HG03064 (cell line): ENCODE results near the gene ZNF780A.
"Not testable (repeated sequence)": the region's sequence is repeated elsewhere in the genome, so short reads cannot be mapped to it uniquely, and the experiment has no call there.

Experiments used
- ATAC-seq: cut with Tn5 transposase; IDR thresholded peaks from one replicate; pipeline ENCODE4 v1.9.1; 2021; ENCODE audit warnings: low read depth; ENCODE audit not compliant: unreplicated experiment

The ZNF780A gene

DNA sequence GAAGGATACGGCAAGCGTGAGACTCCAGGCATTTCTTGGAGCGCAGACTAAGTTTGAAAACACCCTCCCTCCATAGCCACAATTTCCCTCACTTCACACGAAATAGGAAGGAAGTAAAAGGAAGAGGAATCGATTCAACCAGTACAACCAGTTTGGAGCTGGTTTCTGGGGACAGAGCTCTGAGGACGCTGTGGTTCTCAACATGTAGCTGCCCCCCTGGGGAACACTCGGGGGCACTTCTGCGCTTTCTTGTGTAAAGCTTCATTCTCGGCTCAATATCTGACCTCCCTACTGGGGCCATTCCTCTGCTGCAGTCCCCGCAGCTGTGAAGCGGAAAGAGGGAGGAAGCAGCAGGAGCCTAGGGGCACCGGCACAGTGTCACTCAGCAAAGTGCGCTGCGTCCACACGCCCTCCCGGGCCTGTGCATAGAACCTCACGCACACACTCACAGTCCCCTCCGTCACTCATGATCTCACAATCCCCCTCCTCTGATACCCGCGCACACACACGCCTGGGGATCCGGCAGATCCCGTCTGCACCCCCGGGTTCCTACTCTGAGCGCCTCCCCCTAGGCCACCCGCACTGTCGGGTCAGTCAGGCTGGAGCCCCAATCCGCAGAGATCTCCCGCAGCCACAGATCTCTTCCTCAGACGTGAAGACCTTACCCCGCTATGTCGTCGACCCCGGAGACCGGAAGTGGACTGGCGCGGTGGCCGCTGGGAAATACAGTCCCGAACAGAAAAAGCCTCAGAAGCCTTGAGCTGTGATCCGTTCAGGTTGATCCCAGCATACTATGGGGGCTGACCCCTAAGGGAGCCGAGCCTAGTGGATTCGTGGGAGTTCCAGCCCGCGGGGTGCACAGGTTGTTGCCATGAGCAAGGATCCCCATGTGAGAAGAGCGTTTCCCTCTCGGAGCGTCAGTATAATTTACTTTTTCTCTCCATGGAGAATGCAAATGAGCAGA, at the start of gene ZNF780A:
Gene ZNF780A, minus strand, starts transcription at position 703 of the 964 bp plus-strand sequence. CDS start 6,190 bp downstream, outside the sequence.
- peak; percentile 78 for ATAC-seq

DNA sequence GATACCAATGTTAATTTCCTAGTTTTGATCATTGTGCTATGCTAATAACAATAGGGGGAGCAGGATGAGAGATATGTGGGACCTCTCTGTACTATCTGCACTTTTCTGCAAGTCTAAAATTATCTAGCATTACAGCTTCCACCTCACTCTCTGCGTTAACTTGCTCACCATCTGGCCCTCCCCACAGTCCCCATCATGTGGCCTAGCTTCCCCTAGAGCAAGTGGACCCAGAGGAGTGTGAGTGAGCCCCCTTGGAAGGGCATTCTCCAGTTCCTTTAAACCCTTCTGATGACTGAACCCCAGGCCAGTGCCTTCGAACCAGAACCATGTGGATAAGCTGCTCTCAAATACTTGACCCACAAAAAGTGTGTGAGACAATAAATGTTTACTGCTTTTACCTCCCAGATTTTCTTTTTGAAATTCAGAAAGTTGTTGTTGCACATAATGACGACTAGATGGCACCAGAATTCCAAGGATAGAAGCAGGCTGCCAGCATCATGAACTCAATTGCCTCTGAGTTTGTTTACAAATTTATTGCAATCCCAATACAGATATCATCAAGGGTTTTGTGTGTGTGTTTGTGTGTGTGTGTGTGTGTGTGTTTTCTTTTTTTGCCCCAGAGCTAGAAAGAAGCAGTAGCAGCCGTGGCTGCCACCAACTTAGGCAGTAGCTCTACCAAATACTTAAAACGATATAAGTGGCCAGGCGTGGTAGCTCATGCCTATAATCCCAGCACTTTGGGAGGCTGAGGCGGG, 49.0 kb upstream of the ZNF780A start:
- no peak for ATAC-seq

DNA sequence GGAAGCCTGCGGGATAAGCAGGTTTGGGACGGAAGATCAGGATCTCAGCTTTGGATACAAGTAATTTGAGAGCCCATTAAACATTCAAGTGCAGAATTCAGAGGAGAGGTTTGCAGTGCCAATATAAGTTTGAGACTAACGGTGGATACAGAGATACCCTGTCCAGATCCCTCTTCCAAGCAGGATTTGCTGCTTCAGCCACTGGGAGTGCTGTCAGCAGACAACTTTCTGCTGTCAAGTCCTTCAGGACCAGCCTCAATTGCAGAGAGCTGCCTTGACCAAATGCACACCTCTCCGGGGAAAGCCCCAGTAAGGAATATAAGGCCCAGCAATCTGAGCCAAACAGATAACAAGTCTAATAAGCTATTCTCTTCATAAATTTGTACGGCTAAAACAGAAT, 46.1 kb upstream of the ZNF780A start:
- no peak for ATAC-seq

GRCh38 chr19:40134866-40135265, 44.1 kb upstream of the ZNF780A start:
- ATAC-seq: no peak

DNA sequence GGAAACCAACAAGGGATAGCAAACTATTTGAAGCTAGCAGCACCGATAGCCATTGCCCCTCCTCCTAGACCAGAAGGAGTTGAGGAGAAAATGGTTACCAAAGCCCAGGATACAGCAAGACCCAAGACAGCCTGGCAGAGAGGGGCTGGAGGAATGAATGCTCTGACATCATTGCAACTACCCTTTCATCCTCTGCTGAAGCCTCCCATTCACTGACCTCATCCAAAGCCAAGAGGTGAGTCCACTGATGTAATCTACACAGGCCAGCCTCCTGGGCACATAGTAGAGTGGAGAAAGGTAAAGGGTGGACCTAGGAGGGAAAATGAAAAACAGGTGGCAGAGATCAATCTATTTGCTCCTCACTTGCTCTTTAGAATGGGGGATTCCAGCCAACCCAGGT, 42.7 kb upstream of the ZNF780A start:
- ATAC-seq: no peak

GRCh38 chr19:40130013-40130412, 39.3 kb upstream of the ZNF780A start:
- no peak for ATAC-seq

GRCh38 chr19:40129425-40129824, 38.7 kb upstream of the ZNF780A start:
- no peak for ATAC-seq

DNA sequence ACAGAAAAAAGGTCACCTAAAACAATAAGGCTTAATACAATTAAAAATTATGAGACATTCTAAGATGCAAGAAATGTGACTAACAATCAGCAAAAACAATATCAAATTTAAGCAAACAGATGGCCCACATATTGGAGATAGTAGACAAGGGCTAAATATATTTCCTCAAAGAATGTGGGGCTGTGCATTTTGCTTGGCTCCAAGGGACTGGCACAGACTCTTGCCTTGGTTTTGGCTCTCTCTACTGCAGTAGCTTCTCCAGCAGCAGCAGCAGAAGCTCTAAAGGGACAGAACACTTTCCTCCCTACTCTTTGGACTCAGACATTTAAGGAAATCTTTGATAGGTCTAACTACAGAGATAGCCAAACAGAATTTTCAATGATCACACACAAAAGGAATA, 38.2 kb upstream of the ZNF780A start:
- ATAC-seq: no peak

DNA sequence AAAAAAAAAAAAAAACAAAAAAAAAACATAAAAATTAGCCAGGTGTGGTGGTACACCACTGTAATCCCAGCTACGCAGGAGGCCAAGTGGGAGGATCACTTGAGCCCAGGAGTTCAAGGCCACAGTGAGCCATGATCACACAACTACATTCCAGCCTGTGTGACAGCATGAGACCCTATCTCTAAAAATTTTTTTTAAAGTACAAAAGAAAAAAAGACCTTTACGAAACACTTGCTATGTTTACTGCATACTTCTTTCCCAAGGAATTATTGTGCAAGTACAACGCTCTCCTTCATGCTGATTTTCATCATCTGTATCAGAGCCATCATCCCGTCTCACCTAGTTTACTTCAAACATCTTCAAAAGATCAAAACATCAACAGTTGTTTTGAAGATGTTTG, 28.6 kb upstream of the ZNF780A start:
- ATAC-seq: no peak

- not testable (repeated sequence) for ATAC-seq
These were observed 27.9 kb upstream of the ZNF780A start for GRCh38 chr19:40118638-40119037.

DNA sequence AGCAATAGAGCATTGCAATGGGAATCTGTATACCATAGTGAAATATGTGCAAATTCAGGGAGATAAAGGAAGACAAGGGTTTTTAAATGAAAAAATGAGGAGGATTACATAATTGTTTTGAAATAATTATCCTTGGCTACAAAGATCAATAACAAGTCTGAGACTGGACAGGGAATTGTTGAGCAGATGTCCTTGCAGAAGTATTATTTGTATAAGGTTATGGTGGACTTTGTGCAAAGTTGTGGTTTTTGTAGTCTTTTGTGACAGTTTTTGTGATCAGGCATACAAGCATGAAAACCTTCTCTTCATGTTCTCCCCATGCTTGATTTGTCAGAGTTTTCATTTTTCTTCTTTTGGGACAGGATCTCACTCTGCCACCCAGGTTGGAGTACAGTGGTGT, 25.3 kb upstream of the ZNF780A start:
- no peak for ATAC-seq

GRCh38 chr19:40114119-40114518, 23.4 kb upstream of the ZNF780A start:
- not testable (repeated sequence) for ATAC-seq

DNA sequence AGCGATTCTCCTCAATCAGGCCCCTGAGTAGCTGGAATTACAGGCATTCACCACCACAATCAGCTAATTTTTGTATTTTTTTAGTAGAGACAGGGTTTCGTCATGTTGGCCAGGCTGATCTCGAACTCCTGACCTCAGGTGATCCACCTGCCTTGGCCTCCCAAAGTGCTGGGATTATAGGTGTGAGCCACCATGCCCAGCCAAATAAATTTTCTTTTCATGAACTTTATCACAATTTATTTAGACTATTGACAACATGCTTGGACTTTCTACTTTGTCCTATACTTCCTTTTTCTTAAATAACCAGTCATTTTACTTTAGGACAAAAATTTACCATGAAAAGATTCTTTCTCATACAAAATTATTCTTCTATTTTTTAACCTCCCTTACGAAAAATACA, 21.5 kb upstream of the ZNF780A start:
- ATAC-seq: not testable (repeated sequence)

- no peak for ATAC-seq
These were observed 19.8 kb upstream of the ZNF780A start for GRCh38 chr19:40110570-40110969.

- no peak for ATAC-seq
These were observed 14.0 kb upstream of the ZNF780A start for GRCh38 chr19:40104754-40105153.

DNA sequence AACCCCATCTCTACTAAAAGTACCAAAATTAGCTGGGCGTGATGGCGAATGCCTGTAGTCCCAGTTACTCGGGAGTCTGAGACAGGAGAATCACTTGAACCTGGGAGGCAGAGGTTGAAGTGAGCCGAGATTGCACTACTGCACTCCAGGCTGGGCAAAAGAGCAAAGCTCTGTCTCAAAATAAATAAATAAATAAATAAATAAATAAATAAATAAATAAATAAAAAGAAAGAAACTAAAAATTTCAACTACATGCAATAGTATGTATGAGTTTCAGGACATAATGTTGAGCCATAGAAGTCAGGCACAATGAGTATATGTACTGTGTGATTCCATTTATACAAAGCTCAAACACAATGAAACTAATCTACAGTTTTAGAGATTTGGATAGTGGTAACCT, 12.9 kb upstream of the ZNF780A start:
- ATAC-seq: no peak

- no peak for ATAC-seq
These were observed 11.1 kb upstream of the ZNF780A start for GRCh38 chr19:40101813-40102212.

DNA sequence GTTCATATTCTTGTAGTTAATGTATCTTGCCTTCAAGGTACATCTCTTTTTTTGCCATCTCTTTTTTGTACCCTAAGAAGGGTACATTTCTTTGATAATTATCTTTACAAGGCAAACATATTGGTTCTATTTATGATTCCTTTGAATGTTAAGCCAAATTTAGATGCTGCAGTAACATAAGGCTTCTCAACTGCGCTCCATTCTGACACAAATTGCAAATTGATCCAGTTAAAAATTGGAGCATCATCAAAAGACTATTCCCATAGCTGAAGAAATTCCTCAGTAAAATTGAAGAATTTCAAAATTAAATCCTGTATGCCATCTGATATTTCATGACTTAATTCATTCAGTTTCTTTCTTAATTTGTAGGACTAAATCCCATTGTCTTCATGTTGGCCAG, 2.7 kb upstream of the ZNF780A start:
- ATAC-seq: no peak

GRCh38 chr19:40091205-40092129, 724 bp upstream of the ZNF780A start:
- ATAC-seq: no peak

GRCh38 chr19:40089462-40089861, 1.3 kb downstream of the ZNF780A start:
- ATAC-seq: no peak
